ENCODE results near the gene CXorf65.

CXorf65 gene

DNA sequence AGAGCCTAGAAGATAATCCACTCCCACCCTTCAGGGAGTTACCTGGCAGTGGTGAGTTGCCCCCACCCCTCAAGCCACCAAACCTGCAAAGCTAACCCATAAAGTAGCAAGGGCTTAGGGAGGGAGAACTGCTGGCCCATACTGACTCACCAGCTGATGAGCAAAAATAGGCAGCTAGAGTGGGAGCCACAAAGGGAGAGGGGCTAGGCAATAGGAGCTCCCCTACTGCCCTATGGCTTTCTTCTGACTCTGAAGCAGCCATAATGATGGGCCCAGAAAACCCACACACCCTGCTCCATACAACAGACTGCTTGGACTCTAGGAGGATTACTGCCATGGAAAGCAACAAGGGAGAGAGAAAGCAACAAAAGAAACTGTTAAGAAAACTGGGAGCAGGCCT lies 46.4 kb downstream of the CXorf65 start:
- DNase-seq, result no peak

DNA sequence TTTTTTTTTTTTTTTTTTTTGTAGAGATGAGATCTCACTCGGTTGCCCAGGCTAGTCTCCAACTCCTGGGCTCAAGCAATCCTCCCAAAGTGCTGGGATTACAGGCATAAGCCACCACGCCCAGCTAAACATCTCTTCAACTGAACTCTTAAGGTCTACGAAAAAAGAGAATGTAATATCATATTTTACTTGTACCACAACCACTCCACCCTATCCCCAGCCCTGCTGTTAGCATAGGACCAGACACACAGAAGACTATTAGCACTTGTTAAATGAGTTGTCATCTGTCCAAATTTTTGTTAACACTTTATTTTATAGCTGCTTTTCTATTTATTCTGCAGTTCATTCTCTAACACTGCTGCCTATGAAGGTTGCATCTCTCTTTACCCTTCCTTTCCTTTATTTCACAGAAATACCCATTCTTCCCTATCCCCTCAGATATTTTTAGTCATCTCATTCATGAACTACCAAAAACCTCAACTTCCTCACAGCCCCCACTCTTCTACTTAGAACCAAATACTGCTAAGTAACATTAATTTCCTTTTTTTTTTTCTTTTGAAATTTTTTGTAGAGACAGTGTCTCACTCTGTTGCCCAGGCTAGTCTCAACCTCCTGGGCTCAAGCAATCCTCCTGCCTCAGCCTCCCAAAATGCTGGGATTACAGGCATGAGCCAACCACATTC lies 48.6 kb downstream of the CXorf65 start:
- DNase-seq, result no peak

GRCh38 chrX:71056867-71057266 lies 49.7 kb downstream of the CXorf65 start:
- no peak for DNase-seq
